ENCODE measurements around the gene ADGB.
"Not testable (repeated sequence)": the region's sequence is repeated elsewhere in the genome, so short reads cannot be mapped to it uniquely, and the experiment has no call there.

Gene ADGB

DNA sequence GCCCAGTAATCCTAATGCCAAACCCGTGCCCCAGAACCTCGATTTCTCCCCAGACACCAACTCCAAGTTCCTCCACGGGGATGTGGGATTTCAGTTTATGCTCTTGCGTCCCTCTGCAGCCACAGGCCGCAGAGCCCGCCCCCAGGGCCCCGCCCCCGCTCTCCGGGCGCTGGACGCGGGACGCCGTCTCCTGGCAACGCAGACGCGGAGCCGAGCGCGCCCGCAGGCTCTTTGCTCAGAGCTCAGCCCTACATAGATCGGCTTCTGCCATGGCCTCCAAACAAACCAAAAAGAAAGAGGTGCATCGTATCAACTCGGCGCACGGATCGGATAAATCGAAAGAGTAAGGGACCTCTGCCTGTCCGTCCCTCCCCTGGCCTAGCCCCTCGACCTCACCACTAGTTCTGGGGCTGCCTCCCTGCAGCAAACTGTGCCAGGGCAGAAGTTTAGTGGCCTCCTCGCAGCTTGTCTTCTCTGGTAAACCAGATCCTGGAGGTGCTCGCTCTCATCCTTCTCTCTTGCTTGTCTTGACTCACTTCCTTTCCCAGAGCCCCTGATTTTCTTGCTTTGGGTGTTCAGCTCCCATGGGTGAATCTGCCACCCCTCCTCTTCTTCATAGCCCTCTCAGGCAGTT is at the start of gene ADGB:
ADGB (plus strand) TSS at position 201 of the 634 bp plus-strand sequence; CDS start at position 270, 69 bp downstream.
- DNase-seq (ENCODE audit: low read depth): peak; percentile 64
- TF ChIP-seq CTCF (IDR thresholded peaks at IDR 0.05; ENCODE audit: insufficient read depth, low read depth, low read length, missing control alignments): no peak
- peak within 1 kb of the TSS; percentile 37 for H3K4me3 ChIP-seq (ENCODE audit: low read length)

GRCh38 chr6:146550911-146551310 is 47.9 kb upstream of the ADGB start:
- DNase-seq (ENCODE audit: low read depth): peak; percentile 24
- no peak overlapping the region for H3K4me3 ChIP-seq (ENCODE audit: low read length)
- no peak for TF ChIP-seq CTCF (IDR thresholded peaks at IDR 0.05; ENCODE audit: insufficient read depth, low read depth, low read length, missing control alignments)

GRCh38 chr6:146551545-146551944 is 47.2 kb upstream of the ADGB start:
- no peak for TF ChIP-seq CTCF (IDR thresholded peaks at IDR 0.05; ENCODE audit: insufficient read depth, low read depth, low read length, missing control alignments)
- no peak for DNase-seq (ENCODE audit: low read depth)
- no peak overlapping the region for H3K4me3 ChIP-seq (ENCODE audit: low read length)

- no peak overlapping the region for H3K4me3 ChIP-seq (ENCODE audit: low read length)
- DNase-seq (ENCODE audit: low read depth): no peak
- TF ChIP-seq CTCF (IDR thresholded peaks at IDR 0.05; ENCODE audit: insufficient read depth, low read depth, low read length, missing control alignments): no peak
Observed at GRCh38 chr6:146553377-146554135, 45.2 kb upstream of the ADGB start.

DNA sequence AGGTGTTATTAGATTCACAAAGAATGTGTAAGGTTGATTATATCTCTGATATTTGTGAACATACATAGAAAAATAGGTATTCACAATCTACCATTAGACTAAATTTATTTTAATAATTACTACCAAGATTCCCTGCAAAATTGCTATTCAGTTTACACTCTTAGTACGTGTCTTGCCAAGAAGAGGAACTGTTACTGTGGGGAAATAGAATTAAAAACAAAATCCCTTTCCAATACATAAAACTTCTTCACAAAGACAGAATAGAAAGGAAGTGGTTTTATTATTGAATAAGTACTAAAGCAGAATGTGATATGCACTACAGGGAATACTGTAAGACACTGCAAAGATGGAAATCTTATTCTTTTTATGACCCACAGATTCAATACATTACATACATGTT is 38.2 kb upstream of the ADGB start:
- no peak overlapping the region for H3K4me3 ChIP-seq (ENCODE audit: low read length)
- TF ChIP-seq CTCF (IDR thresholded peaks at IDR 0.05; ENCODE audit: insufficient read depth, low read depth, low read length, missing control alignments): no peak
- DNase-seq (ENCODE audit: low read depth): no peak

- DNase-seq (ENCODE audit: low read depth): not testable (repeated sequence)
Observed at GRCh38 chr6:146566661-146567060, 32.1 kb upstream of the ADGB start.

GRCh38 chr6:146568619-146569018 is 30.2 kb upstream of the ADGB start:
- not testable (repeated sequence) for DNase-seq (ENCODE audit: low read depth); H3K4me3 ChIP-seq (ENCODE audit: low read length)

More at GRCh38 chr6:146566661-146567060, 32.1 kb upstream of the ADGB start:
- H3K4me3 ChIP-seq (ENCODE audit: low read length): not testable (repeated sequence)

GRCh38 chr6:146574211-146574610 is 24.6 kb upstream of the ADGB start:
- no peak for DNase-seq (ENCODE audit: low read depth)
- TF ChIP-seq CTCF (IDR thresholded peaks at IDR 0.05; ENCODE audit: insufficient read depth, low read depth, low read length, missing control alignments): no peak
- H3K4me3 ChIP-seq (ENCODE audit: low read length): no peak overlapping the region

All from epithelial cell of esophagus (primary cell).